ENCODE results near the gene FLNB. TPM values are rescaled to one million over a fixed set of nuclear protein-coding genes. Genes with fewer than 3 reads are reported as not detected.
A peak's percentile ranks its signal among the peaks of the same experiment; 100 is the strongest.

The FLNB gene
- total RNA-seq, 4 donors from 2014 or later = 164 to 258 (median 242) TPM

GRCh38 chr3:58012302-58012701, 4.1 kb downstream of the FLNB start:
- 55 to 67% methylated on average over 1 of the region's 1 CpG for WGBS, 2 donors
- DNase-seq = no peak
- peak overlapping the region; percentile 81 to 97 (median 91) for H3K27ac ChIP-seq
- no peaks in the 10 kb centered on the region for H3K36me3 ChIP-seq
- H3K4me1 ChIP-seq = peaks cover 61 to 63% of the 10 kb centered on the region in 2 donors
- intact Hi-C loops (cut with DNase I) = loop anchor here (10.0 kb wide), 1 partner anchor 102 kb away; no protein-coding TSS in a partner anchor
- no peak overlapping the region for H3K4me3 ChIP-seq (replicated peaks in 1 of 3)
- no peaks in the 10 kb centered on the region for H3K27me3 ChIP-seq
- no peaks in the 10 kb centered on the region for H3K9me3 ChIP-seq
- TF ChIP-seq POLR2A (IDR thresholded peaks at IDR 0.05) = no peak
- no peak for TF ChIP-seq CTCF (IDR thresholded peaks at IDR 0.05)

GRCh38 chr3:58013099-58013498, 4.9 kb downstream of the FLNB start:
- no peak for TF ChIP-seq POLR2A (IDR thresholded peaks at IDR 0.05)
- TF ChIP-seq CTCF (IDR thresholded peaks at IDR 0.05) = no peak
- 69 to 87% methylated on average over 3 of the region's 3 CpGs for WGBS, 2 donors
- peaks cover 68 to 71% of the 10 kb centered on the region in 2 donors for H3K4me1 ChIP-seq
- peak; percentile 44 to 49 for DNase-seq
- no peaks in the 10 kb centered on the region for H3K36me3 ChIP-seq
- no peak overlapping the region for H3K4me3 ChIP-seq (replicated peaks in 1 of 3)
- intact Hi-C loops (cut with DNase I) = loop anchor here (10.0 kb wide), 1 partner anchor 102 kb away; no protein-coding TSS in a partner anchor
- no peaks in the 10 kb centered on the region for H3K9me3 ChIP-seq
- H3K27me3 ChIP-seq = no peaks in the 10 kb centered on the region
- peak overlapping the region; percentile 81 to 97 (median 91) for H3K27ac ChIP-seq

DNA sequence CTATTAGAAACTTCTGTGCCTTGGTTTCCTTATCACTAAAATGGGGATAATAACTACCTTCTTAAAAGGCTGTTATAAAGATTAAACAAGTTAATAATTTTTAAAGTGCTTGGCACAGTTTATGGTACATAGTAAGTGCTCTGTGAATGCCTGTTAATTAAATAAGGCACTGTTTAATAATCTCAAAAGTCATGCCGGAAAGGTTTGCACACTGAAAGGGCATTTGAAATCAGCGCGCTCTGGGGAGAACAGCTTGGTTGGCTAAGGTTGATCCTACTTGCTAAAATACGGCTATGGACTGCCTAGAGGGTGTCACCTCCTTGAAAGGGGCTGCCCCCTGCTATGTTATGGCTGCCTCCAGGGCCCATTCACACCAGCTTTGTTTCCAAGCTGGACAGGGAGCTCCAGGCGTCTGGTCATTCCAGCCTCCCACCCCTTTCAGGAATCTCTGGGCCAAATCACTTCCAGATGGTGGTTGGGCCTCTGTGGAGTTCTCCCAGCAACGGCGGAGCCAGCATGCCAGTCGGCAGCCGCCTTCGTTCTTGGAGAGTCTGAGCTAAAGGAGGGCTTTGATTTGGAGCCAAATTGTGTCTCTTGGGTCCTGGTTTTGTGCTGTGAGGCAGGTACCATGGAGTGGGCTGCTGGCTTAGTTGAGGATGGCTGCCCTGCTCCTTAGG, 5.9 kb downstream of the FLNB start:
- Histone ChIP-seq H3K9me3 (no peaks in the 10 kb centered on the region), H3K36me3 (no peaks in the 10 kb centered on the region), H3K4me3 (replicated peaks in 1 of 3) (no peak overlapping the region), H3K27me3 (no peaks in the 10 kb centered on the region), H3K27ac (peak overlapping the region; percentile 81 to 97 (median 91)), H3K4me1 (peaks cover 73 to 79% of the 10 kb centered on the region in 2 donors)
- peak; percentile 66 to 73 for DNase-seq
- intact Hi-C loops (cut with DNase I) = loop anchor here (10.0 kb wide), 1 partner anchor 101 kb away; no protein-coding TSS in a partner anchor
- TF ChIP-seq POLR2A (IDR thresholded peaks at IDR 0.05) = no peak
- no peak for TF ChIP-seq CTCF (IDR thresholded peaks at IDR 0.05)
- WGBS, 2 donors = 51 to 57% methylated on average over 7 to 9 of the region's 10 CpGs

- TF ChIP-seq POLR2A (IDR thresholded peaks at IDR 0.05) = no peak
- TF ChIP-seq CTCF (IDR thresholded peaks at IDR 0.05) = no peak
- Histone ChIP-seq H3K9me3 (no peaks in the 10 kb centered on the region), H3K27me3 (no peaks in the 10 kb centered on the region), H3K27ac (peak overlapping the region; percentile 12 to 97 (median 81)), H3K36me3 (no peaks in the 10 kb centered on the region), H3K4me3 (replicated peaks in 1 of 3) (no peak overlapping the region), H3K4me1 (peaks cover 76 to 85% of the 10 kb centered on the region in 2 donors)
- WGBS, 2 donors = 94 to 96% methylated on average over 3 of the region's 3 CpGs
- no peak for DNase-seq
- intact Hi-C loops (cut with DNase I) = loop anchor here (10.0 kb wide), 1 partner anchor 99 kb away; no protein-coding TSS in a partner anchor
These were observed 7.3 kb downstream of the FLNB start for GRCh38 chr3:58015520-58015915.

- 86 to 93% methylated on average over 1 of the region's 1 CpG for WGBS, 2 donors
- H3K27me3 ChIP-seq = no peaks in the 10 kb centered on the region
These were observed 8.5 kb downstream of the FLNB start for GRCh38 chr3:58016710-58017109.

More at GRCh38 chr3:58016710-58017109, 8.5 kb downstream of the FLNB start:
- Histone ChIP-seq H3K36me3 (no peaks in the 10 kb centered on the region), H3K27ac (peak overlapping the region; percentile 28 to 97 (median 93)), H3K4me3 (replicated peaks in 1 of 3) (no peak overlapping the region), H3K4me1 (peaks cover 76 to 85% of the 10 kb centered on the region in 2 donors), H3K9me3 (no peaks in the 10 kb centered on the region)
- intact Hi-C loops (cut with DNase I) = loop anchor here (10.0 kb wide), 1 partner anchor 98 kb away; no protein-coding TSS in a partner anchor
- TF ChIP-seq POLR2A (IDR thresholded peaks at IDR 0.05) (no peak), CTCF (IDR thresholded peaks at IDR 0.05) (no peak)
- no peak for DNase-seq

Measured in thyroid gland (tissue), 4 donors.